ENCODE measurements around the gene ACSS3.

The ACSS3 gene

DNA sequence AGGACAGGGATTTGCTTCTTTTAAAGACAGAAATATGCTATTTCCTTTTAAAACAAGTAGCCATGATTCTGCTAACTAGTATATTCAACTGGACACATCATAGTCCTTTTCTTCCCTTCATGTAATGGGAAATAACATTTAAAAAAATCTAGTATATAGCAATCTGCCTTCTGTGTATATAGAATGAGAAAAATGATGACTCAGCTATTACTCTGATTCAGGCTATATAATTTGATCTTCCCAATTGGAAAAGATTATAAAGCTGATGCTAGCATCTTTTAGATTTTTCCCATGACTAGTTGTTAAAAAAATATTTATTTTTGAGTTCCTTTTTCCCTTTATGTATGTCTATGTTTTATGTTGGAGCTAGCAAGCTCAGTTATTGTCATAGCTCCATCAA lies 86.9 kb downstream of the ACSS3 start:
- H3K4me3 ChIP-seq = no peak overlapping the region
- TF ChIP-seq, protein P1, sequence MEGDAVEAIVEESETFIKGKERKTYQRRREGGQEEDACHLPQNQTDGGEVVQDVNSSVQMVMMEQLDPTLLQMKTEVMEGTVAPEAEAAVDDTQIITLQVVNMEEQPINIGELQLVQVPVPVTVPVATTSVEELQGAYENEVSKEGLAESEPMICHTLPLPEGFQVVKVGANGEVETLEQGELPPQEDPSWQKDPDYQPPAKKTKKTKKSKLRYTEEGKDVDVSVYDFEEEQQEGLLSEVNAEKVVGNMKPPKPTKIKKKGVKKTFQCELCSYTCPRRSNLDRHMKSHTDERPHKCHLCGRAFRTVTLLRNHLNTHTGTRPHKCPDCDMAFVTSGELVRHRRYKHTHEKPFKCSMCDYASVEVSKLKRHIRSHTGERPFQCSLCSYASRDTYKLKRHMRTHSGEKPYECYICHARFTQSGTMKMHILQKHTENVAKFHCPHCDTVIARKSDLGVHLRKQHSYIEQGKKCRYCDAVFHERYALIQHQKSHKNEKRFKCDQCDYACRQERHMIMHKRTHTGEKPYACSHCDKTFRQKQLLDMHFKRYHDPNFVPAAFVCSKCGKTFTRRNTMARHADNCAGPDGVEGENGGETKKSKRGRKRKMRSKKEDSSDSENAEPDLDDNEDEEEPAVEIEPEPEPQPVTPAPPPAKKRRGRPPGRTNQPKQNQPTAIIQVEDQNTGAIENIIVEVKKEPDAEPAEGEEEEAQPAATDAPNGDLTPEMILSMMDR (IDR thresholded peaks at IDR 0.05) = no peak
- no peak for DNase-seq (ENCODE audit: low spot score)
- no peak overlapping the region for H3K27ac ChIP-seq

DNA sequence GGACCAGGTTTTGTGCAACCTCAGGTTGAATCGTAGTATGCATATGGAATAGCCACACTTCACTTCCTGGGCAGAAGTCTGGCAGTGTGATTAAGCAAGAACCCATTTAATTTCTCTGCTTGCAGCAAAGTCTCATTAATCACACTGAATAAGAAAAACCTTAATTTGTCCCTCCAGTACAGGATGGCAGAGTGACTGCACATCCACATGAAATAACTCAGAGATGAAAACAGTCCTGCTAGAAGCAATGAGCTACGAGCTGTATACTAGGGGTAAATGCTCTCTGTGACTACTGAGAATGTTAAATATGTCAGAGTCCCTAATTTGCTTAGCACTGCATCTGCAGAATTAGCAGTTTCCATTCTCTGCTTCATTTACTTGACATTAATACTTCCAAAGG lies 88.9 kb downstream of the ACSS3 start:
- Histone ChIP-seq H3K4me3 (no peak overlapping the region), H3K27ac (no peak overlapping the region)
- no peak for DNase-seq (ENCODE audit: low spot score)
- TF ChIP-seq, protein P1 (IDR thresholded peaks at IDR 0.05) = no peak

DNA sequence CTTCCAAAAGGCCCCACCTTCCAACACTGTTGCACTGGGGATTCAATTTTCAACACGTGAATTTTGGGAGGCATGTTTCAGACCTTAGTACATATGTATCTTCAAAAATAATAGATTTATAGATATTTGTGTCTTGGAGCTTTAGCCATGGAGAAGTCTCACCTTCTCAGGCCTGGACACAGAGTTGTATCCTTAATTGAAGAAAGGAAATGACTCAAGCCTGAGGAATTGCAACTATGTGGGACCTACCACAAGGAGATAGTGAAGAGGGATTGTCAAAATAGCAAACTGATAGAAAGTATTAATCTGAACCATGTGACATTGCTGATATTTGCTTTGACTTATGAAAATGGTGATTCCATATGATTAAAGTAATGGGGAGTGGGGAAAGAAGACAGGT lies 89.8 kb downstream of the ACSS3 start:
- no peak overlapping the region for H3K27ac ChIP-seq
- no peak overlapping the region for H3K4me3 ChIP-seq
- DNase-seq (ENCODE audit: low spot score) = no peak
- TF ChIP-seq, protein P1 (IDR thresholded peaks at IDR 0.05) = no peak

- Histone ChIP-seq H3K27ac (no peak overlapping the region), H3K4me3 (no peak overlapping the region)
- no peak for DNase-seq (ENCODE audit: low spot score)
- TF ChIP-seq, protein P1 (IDR thresholded peaks at IDR 0.05) = no peak
These were observed 90.6 kb downstream of the ACSS3 start for GRCh38 chr12:81168445-81168844.

- H3K4me3 ChIP-seq = no peak overlapping the region
- DNase-seq (ENCODE audit: low spot score) = no peak
- H3K27ac ChIP-seq = no peak overlapping the region
- TF ChIP-seq, protein P1 (IDR thresholded peaks at IDR 0.05) = no peak
These were observed 92.2 kb downstream of the ACSS3 start for GRCh38 chr12:81170072-81170471.

- TF ChIP-seq, protein P1 (IDR thresholded peaks at IDR 0.05) = no peak
- no peak overlapping the region for H3K4me3 ChIP-seq
- H3K27ac ChIP-seq = no peak overlapping the region
- DNase-seq (ENCODE audit: low spot score) = no peak
These were observed 95.0 kb downstream of the ACSS3 start for GRCh38 chr12:81172851-81173250.

DNA sequence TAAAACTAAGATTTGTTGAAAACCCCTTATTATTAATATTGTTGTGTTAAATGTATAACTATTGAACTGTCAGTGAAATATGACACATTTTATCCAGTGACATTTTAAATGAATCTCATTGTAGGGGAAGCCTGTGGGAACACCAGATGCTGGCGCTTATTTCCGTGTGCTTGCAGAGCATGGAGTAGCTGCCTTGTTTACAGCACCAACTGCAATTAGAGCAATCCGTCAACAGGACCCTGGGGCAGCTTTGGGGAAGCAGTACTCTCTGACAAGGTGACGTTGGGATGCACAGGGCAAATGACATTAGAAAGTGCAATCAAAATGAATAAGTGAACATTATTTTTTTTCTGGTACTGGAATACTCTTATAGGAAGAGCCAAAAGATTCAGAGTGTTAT lies 96.8 kb downstream of the ACSS3 start:
- Histone ChIP-seq H3K4me3 (no peak overlapping the region), H3K27ac (no peak overlapping the region)
- TF ChIP-seq, protein P1 (IDR thresholded peaks at IDR 0.05) = no peak
- DNase-seq (ENCODE audit: low spot score) = no peak
